SK-N-SH treated with all-trans-retinoic acid at 6 μM for 48 hours (cell line): ENCODE data around the gene CNGA3.
"Not testable (repeated sequence)": the region's sequence is repeated elsewhere in the genome, so short reads cannot be mapped to it uniquely, and the experiment has no call there.

Source experiments
- ATAC-seq: fragments of 200-7000 bp; cut with Tn5 transposase; 3 replicates; pipeline ENCODE4 v1.9.1; 2020; ENCODE audit warnings: mild to moderate bottlenecking, moderate library complexity
- ARNTL ChIP-seq: fragments of 450-650 bp; formaldehyde crosslinking; IDR thresholded peaks from 2 replicates; pipeline ENCODE4 v1.5.0; 2020; ENCODE audit warnings: low read depth, mild to moderate bottlenecking, moderate library complexity, borderline replicate concordance
- BACH2 ChIP-seq: fragments of 250-450 bp; sonication (Bioruptor Pico); IDR thresholded peaks from 2 replicates; pipeline ENCODE4 v1.9.0; 2021; ENCODE audit warnings: mild to moderate bottlenecking, borderline replicate concordance
- CSDC2 ChIP-seq: fragments of 250-450 bp; sonication (Bioruptor Pico); IDR thresholded peaks from 2 replicates; pipeline ENCODE4 v1.5.0; 2020; ENCODE audit warnings: mild to moderate bottlenecking, moderate library complexity
- CSRNP3 ChIP-seq: fragments of 250-450 bp; sonication (Bioruptor Pico); IDR thresholded peaks from 2 replicates; pipeline ENCODE4 v1.5.1; 2021; ENCODE audit warnings: mild to moderate bottlenecking, moderate library complexity
- ESRRG ChIP-seq: fragments of 250-450 bp; sonication (Bioruptor Pico); IDR thresholded peaks from 2 replicates; pipeline ENCODE4 v1.6.1; 2021; ENCODE audit warnings: mild to moderate bottlenecking
- GLIS3 ChIP-seq: fragments of 250-450 bp; sonication (Bioruptor Pico); IDR thresholded peaks from 2 replicates; pipeline ENCODE4 v1.5.0; 2020; ENCODE audit warnings: mild to moderate bottlenecking, moderate library complexity
- OSR1 ChIP-seq: fragments of 250-450 bp; sonication (Bioruptor Pico); IDR thresholded peaks from 2 replicates; pipeline ENCODE4 v1.8.0; 2022; ENCODE audit warnings: moderate library complexity, mild to moderate bottlenecking, inconsistent platforms
- PPARA ChIP-seq: fragments of 250-450 bp; sonication (Bioruptor Pico); IDR thresholded peaks from 2 replicates; pipeline ENCODE4 v1.5.0; 2020; ENCODE audit warnings: mild to moderate bottlenecking, borderline replicate concordance
- RARB ChIP-seq: fragments of 250-450 bp; sonication (Bioruptor Pico); IDR thresholded peaks from 2 replicates; pipeline ENCODE4 v1.8.0; 2021; ENCODE audit warnings: mild to moderate bottlenecking, moderate library complexity
- TOX ChIP-seq: fragments of 250-450 bp; sonication (Bioruptor Pico); IDR thresholded peaks from 2 replicates; pipeline ENCODE4 v1.8.0; 2021; ENCODE audit warnings: mild to moderate bottlenecking, moderate library complexity, borderline replicate concordance
- TSHZ2 ChIP-seq: fragments of 250-450 bp; sonication (Bioruptor Pico); IDR thresholded peaks from 2 replicates; pipeline ENCODE4 v1.5.0; 2020; ENCODE audit warnings: mild to moderate bottlenecking, moderate library complexity
- ZFP30 ChIP-seq: fragments of 450-650 bp; formaldehyde crosslinking; IDR thresholded peaks from 2 replicates; pipeline ENCODE4 v1.5.0; 2022; ENCODE audit warnings: mild to moderate bottlenecking, moderate library complexity
- ZNF565 ChIP-seq: fragments of 450-650 bp; formaldehyde crosslinking; conservative IDR thresholded peaks from 2 replicates; pipeline ENCODE4 v1.5.0; 2020; ENCODE audit warnings: low read depth, mild to moderate bottlenecking, moderate library complexity
- ZNF70 ChIP-seq: fragments of 450-650 bp; formaldehyde crosslinking; IDR thresholded peaks from 2 replicates; pipeline ENCODE4 v1.5.0; 2020; ENCODE audit warnings: mild to moderate bottlenecking, moderate library complexity
- ZNF8 ChIP-seq: fragments of 450-650 bp; formaldehyde crosslinking; IDR thresholded peaks from 2 replicates; pipeline ENCODE4 v1.5.0; 2020; ENCODE audit warnings: mild to moderate bottlenecking, moderate library complexity
- TF ChIP-seq, protein P1 (sequence below): fragments of 250-450 bp; sonication (Bioruptor Pico); IDR thresholded peaks from 2 replicates; pipeline ENCODE4 v1.8.0; 2020; ENCODE audit warnings: mild to moderate bottlenecking, moderate library complexity, borderline replicate concordance
- TF ChIP-seq, protein P2 (sequence below): fragments of 250-450 bp; sonication (Bioruptor Pico); IDR thresholded peaks from 2 replicates; pipeline ENCODE4 v1.8.0; 2021; ENCODE audit warnings: low read depth, mild to moderate bottlenecking, moderate library complexity, borderline replicate concordance
- TF ChIP-seq, protein P3 (sequence below): fragments of 250-450 bp; sonication (Bioruptor Pico); IDR thresholded peaks from 2 replicates; pipeline ENCODE4 v1.5.1; 2020; ENCODE audit warnings: low read depth, mild to moderate bottlenecking, moderate library complexity

The CNGA3 gene

GRCh38 chr2:98408155-98408554 lies 61.9 kb downstream of the CNGA3 start:
- no peak for ATAC-seq
- TF ChIP-seq CSDC2 (no peak), RARB (CRISPR knock-in tag) (no peak), GLIS3 (CRISPR knock-in tag) (no peak)
- TF ChIP-seq, protein P1, sequence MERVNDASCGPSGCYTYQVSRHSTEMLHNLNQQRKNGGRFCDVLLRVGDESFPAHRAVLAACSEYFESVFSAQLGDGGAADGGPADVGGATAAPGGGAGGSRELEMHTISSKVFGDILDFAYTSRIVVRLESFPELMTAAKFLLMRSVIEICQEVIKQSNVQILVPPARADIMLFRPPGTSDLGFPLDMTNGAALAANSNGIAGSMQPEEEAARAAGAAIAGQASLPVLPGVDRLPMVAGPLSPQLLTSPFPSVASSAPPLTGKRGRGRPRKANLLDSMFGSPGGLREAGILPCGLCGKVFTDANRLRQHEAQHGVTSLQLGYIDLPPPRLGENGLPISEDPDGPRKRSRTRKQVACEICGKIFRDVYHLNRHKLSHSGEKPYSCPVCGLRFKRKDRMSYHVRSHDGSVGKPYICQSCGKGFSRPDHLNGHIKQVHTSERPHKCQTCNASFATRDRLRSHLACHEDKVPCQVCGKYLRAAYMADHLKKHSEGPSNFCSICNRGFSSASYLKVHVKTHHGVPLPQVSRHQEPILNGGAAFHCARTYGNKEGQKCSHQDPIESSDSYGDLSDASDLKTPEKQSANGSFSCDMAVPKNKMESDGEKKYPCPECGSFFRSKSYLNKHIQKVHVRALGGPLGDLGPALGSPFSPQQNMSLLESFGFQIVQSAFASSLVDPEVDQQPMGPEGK = no peak

GRCh38 chr2:98412751-98413458 lies 66.6 kb downstream of the CNGA3 start:
- peak; percentile 96 for ATAC-seq

GRCh38 chr2:98414246-98414645 lies 68.0 kb downstream of the CNGA3 start:
- not testable (repeated sequence) for ATAC-seq

More at GRCh38 chr2:98412751-98413458, 66.6 kb downstream of the CNGA3 start:
- no peak for TF ChIP-seq PPARA (CRISPR knock-in tag)
- no peak for TF ChIP-seq ZNF70 (CRISPR knock-in tag)
- no peak for TF ChIP-seq ARNTL
- TF ChIP-seq BACH2 (CRISPR knock-in tag) = no peak
- no peak for TF ChIP-seq TOX

DNA sequence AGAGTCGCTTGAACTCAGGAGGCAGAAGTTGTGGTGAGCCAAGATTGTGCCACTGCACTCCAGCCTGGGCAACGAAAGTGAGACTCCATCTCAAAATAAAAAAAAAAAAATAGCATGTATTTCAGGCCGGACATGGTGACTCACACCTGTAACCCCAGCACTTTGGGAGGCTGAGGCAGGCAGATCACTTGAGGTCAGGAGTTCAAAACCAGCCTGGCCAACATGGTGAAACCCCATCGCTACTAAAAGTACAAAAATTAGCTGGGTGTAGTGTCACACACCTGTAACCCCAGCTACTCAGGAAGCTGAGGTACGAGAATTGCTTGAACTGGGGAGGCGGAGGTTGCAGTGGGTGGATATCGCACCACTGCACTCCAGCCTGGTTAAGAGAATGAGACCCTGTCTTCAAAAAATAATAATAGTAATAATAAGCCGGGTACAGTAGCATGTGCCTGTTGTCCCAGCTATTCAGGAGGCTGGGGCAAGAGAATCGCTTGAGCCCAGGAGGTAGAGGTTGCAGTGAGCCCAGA lies 69.5 kb downstream of the CNGA3 start:
- ATAC-seq = not testable (repeated sequence)

DNA sequence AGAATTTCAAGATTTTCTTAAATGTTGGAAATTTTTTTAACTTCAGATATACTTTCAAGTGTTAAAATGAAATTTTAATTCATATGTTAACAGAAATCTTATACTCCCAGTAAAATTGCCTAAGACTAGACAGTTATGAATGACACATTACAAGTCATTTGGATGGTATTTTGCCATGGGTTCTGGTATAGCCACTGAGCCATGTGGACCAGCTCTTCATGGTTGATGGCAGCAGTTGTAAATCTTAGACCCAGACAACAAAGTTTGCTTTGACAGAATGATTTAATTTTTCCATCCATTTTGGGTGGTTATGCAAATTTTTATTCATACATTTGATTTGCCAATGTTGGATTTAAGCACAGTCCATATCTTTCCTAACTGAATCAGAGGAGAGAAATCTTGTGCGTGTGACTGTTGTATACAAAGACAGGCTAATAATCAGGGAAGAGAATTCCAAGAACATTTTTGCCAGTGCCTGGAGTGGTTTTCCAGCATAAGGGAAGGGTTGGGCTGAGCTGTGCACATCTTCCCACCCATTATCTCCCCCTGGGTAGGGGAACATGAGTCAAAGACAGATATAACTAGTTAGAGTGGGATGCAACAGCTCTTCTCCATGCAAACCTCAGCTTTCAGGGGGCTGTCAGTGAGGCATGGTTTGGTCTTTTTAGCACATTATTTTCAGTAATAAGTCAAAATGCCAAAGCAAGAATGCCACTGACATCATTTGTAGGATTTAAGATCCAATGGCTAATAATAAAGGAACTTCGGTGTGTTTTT lies 70.3 kb downstream of the CNGA3 start:
- TF ChIP-seq, protein P2, sequence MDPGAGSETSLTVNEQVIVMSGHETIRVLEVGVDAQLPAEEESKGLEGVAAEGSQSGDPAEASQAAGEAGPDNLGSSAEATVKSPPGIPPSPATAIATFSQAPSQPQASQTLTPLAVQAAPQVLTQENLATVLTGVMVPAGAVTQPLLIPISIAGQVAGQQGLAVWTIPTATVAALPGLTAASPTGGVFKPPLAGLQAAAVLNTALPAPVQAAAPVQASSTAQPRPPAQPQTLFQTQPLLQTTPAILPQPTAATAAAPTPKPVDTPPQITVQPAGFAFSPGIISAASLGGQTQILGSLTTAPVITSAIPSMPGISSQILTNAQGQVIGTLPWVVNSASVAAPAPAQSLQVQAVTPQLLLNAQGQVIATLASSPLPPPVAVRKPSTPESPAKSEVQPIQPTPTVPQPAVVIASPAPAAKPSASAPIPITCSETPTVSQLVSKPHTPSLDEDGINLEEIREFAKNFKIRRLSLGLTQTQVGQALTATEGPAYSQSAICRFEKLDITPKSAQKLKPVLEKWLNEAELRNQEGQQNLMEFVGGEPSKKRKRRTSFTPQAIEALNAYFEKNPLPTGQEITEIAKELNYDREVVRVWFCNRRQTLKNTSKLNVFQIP (CRISPR knock-in tag) = no peak
- TF ChIP-seq ZFP30 (CRISPR knock-in tag) (no peak), OSR1 (CRISPR knock-in tag) (no peak), TSHZ2 (no peak), ZNF565 (CRISPR knock-in tag) (no peak)
- TF ChIP-seq, protein P1 = no peak
- TF ChIP-seq, all 23 proteins: peak for 0
- no peak for ATAC-seq

DNA sequence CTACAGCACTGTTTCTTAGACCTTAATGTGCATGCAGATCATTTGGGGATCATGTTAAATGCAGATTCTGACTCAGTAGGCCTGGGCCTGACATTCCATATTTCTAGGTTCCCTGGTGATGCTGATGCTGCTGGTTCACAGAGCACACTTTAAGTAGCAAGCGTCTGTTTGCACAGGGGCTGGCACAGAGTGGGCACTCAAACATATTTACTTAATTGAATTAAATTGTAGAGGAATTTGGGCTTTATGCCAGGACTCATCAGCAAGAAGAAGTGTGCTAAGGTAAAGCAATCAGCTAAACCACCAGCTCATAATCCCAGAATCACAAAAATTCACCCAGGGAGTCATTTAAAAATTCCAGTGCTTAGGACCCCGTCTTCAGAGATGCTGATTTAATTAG lies 73.3 kb downstream of the CNGA3 start:
- ATAC-seq = no peak
- no peak for TF ChIP-seq ZFP30 (CRISPR knock-in tag)
- TF ChIP-seq RARB (CRISPR knock-in tag) = no peak
- no peak for TF ChIP-seq ZNF70 (CRISPR knock-in tag)
- TF ChIP-seq, protein P1 = no peak
- TF ChIP-seq ZNF565 (CRISPR knock-in tag) = no peak
- TF ChIP-seq ESRRG (CRISPR knock-in tag) = no peak
- TF ChIP-seq CSRNP3 (CRISPR knock-in tag) = no peak
- TF ChIP-seq ZNF8 = no peak
- TF ChIP-seq OSR1 (CRISPR knock-in tag) = no peak
- TF ChIP-seq, protein P3, sequence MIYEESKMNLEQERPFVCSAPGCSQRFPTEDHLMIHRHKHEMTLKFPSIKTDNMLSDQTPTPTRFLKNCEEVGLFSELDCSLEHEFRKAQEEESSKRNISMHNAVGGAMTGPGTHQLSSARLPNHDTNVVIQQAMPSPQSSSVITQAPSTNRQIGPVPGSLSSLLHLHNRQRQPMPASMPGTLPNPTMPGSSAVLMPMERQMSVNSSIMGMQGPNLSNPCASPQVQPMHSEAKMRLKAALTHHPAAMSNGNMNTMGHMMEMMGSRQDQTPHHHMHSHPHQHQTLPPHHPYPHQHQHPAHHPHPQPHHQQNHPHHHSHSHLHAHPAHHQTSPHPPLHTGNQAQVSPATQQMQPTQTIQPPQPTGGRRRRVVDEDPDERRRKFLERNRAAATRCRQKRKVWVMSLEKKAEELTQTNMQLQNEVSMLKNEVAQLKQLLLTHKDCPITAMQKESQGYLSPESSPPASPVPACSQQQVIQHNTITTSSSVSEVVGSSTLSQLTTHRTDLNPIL = no peak
